HFF-Myc (cell line): ENCODE results near the gene S100A12.

Experiments
- DNase-seq: peaks from one replicate; pipeline ENCODE4 v3.0.0-alpha.2; 2011; ENCODE audit warnings: low read depth; ENCODE audit errors: extremely low read depth
- H3K4me3 ChIP-seq: replicated peaks from 2 replicates; pipeline ENCODE4 v1.5.1; 2011; ENCODE audit warnings: low read depth, mild to moderate bottlenecking, control low read depth, low read length
- CTCF ChIP-seq: IDR thresholded peaks from 2 replicates; pipeline ENCODE4 v1.5.1; 2012; ENCODE audit warnings: mild to moderate bottlenecking, low read depth, low read length, control low read depth; ENCODE audit errors: missing control alignments

The S100A12 gene

GRCh38 chr1:153355445-153356071 is 19.9 kb downstream of the S100A12 start:
- DNase-seq, result peak; percentile 5
- peak; percentile 67 for TF ChIP-seq CTCF
- no peak overlapping the region for H3K4me3 ChIP-seq

GRCh38 chr1:153354515-153355193 is 20.8 kb downstream of the S100A12 start:
- no peak for TF ChIP-seq CTCF
- no peak for DNase-seq
- no peak overlapping the region for H3K4me3 ChIP-seq

GRCh38 chr1:153353226-153353947 is 22.0 kb downstream of the S100A12 start:
- H3K4me3 ChIP-seq, result no peak overlapping the region
- no peak for DNase-seq
- peak; percentile 49 for TF ChIP-seq CTCF

GRCh38 chr1:153352523-153352922 is 22.9 kb downstream of the S100A12 start:
- peak; percentile 85 for TF ChIP-seq CTCF
- H3K4me3 ChIP-seq, result no peak overlapping the region
- DNase-seq, result peak; percentile 17

- H3K4me3 ChIP-seq, result no peak overlapping the region
- TF ChIP-seq CTCF, result no peak
- no peak for DNase-seq
Measured at GRCh38 chr1:153350321-153350957, 25.0 kb downstream of the S100A12 start.

- DNase-seq, result no peak
- H3K4me3 ChIP-seq, result no peak overlapping the region
- TF ChIP-seq CTCF, result no peak
Measured at GRCh38 chr1:153349363-153350320, 25.8 kb downstream of the S100A12 start.
